Esophagus squamous epithelium (tissue), 4 donors: ENCODE results near the gene PI4KA.

ENCODE experiments used
- POLR2A ChIP-seq, 4 donors: fragments of 450-650 bp; IDR thresholded peaks; one replicate each; pipeline ENCODE4 v1.6.1; 2017; ENCODE audit warnings: antibody characterized with exemption in 4 of 4, mild to moderate bottlenecking in 4 of 4, moderate library complexity in 3 of 4
- TF ChIP-seq, protein P1 (sequence below), 6 experiments: fragments of 450-650 bp in 4 of 6; fragments of 200-600 bp in 2 of 6; sonication (generic) in 2 of 6; IDR thresholded peaks; one replicate each; pipeline ENCODE4 v1.5.1; 2016 to 2019; ENCODE audit warnings: antibody characterized with exemption in 6 of 6, mild to moderate bottlenecking in 4 of 6, moderate library complexity in 4 of 6

DNA sequence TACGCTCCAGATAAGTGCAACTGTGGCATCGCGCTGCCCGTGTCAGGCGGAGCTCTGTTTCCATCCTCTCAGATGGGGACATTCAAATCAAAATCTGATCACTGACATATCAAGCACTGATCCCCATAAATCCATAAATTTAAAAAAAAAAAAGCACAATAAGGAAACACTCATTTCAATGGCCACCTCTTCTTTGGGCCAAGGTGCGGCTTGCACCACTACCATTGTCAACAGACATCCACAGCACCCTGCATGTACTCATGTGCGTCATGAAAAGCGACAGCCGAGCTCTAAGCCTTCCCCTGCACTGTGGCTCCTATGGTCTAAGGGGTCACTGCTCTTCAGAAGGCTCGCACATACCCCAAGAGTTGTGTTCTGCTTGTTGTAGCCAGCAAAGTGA lies 111.4 kb downstream of the PI4KA start:
- TF ChIP-seq, protein P1, sequence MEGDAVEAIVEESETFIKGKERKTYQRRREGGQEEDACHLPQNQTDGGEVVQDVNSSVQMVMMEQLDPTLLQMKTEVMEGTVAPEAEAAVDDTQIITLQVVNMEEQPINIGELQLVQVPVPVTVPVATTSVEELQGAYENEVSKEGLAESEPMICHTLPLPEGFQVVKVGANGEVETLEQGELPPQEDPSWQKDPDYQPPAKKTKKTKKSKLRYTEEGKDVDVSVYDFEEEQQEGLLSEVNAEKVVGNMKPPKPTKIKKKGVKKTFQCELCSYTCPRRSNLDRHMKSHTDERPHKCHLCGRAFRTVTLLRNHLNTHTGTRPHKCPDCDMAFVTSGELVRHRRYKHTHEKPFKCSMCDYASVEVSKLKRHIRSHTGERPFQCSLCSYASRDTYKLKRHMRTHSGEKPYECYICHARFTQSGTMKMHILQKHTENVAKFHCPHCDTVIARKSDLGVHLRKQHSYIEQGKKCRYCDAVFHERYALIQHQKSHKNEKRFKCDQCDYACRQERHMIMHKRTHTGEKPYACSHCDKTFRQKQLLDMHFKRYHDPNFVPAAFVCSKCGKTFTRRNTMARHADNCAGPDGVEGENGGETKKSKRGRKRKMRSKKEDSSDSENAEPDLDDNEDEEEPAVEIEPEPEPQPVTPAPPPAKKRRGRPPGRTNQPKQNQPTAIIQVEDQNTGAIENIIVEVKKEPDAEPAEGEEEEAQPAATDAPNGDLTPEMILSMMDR (IDR thresholded peaks at IDR 0.05): no peak
- TF ChIP-seq POLR2A (IDR thresholded peaks at IDR 0.05): no peak
